K562 (cell line): ENCODE measurements around the gene FITM1. TPM values are rescaled to one million over a fixed set of nuclear protein-coding genes. Genes with fewer than 3 reads are reported as not detected.

Experiments used
- ASH1L ChIP-seq: fragments of 450-650 bp; IDR thresholded peaks from 2 replicates; pipeline ENCODE4 v1.6.1; 2018; ENCODE audit warnings: borderline replicate concordance, mild to moderate bottlenecking, low read depth; ENCODE audit not compliant: partially characterized antibody
- BCL6 ChIP-seq: fragments of 250-450 bp; sonication (Bioruptor Pico); IDR thresholded peaks from 2 replicates; pipeline ENCODE4 v1.4.0; 2020
- BRD9 ChIP-seq: fragments of 450-650 bp; IDR thresholded peaks from 2 replicates; pipeline ENCODE4 v1.6.1; 2018; ENCODE audit warnings: low read depth; ENCODE audit not compliant: partially characterized antibody
- CBX2 ChIP-seq: fragments of 200-600 bp; sonication (generic); IDR thresholded peaks from one replicate; pipeline ENCODE4 v1.6.1; 2012; ENCODE audit warnings: mild to moderate bottlenecking, low read length, inconsistent platforms; ENCODE audit not compliant: insufficient read depth, poor library complexity, severe bottlenecking
- CBX3 ChIP-seq, 2 experiments: IDR thresholded peaks; 1 replicate in 1 of 2; 2 replicates in 1 of 2; pipeline ENCODE4 v1.6.1; 2012; ENCODE audit warnings: inconsistent platforms in 2 of 2, low read length in 2 of 2, borderline replicate concordance in 1 of 2, control low read depth in 1 of 2
- DIDO1 ChIP-seq: fragments of 450-650 bp; IDR thresholded peaks from 2 replicates; pipeline ENCODE4 v1.6.1; 2016; ENCODE audit warnings: low read depth, missing biosample characterization, missing genetic modification characterization
- ETS1 ChIP-seq: conservative IDR thresholded peaks from 2 replicates; pipeline ENCODE4 v1.6.1; 2011; ENCODE audit warnings: low read depth, mild to moderate bottlenecking, low read length; ENCODE audit not compliant: control insufficient read depth
- HNRNPK ChIP-seq: fragments of 200-400 bp; formaldehyde crosslinking; IDR thresholded peaks from one replicate; pipeline ENCODE4 v1.6.1; 2018; ENCODE audit warnings: mild to moderate bottlenecking, low read depth, low read length; ENCODE audit not compliant: poor library complexity, severe bottlenecking
- HNRNPLL ChIP-seq: fragments of 200-400 bp; formaldehyde crosslinking; IDR thresholded peaks from 2 replicates; pipeline ENCODE4 v1.6.1; 2017; ENCODE audit warnings: low read length, low read depth, mild to moderate bottlenecking; ENCODE audit not compliant: poor library complexity, severe bottlenecking
- KAT7 ChIP-seq: sonication (generic); formaldehyde crosslinking; IDR thresholded peaks from 2 replicates; pipeline ENCODE4 v1.8.0; 2022; ENCODE audit warnings: missing genetic modification reagents, mild to moderate bottlenecking, borderline replicate concordance
- MEF2A ChIP-seq: IDR thresholded peaks from 2 replicates; pipeline ENCODE4 v1.6.1; 2011; ENCODE audit warnings: low read depth, mild to moderate bottlenecking, low read length, moderate library complexity; ENCODE audit not compliant: control insufficient read depth
- MLX ChIP-seq, 2 experiments: fragments of 450-650 bp in 1 of 2; sonication (generic) in 1 of 2; formaldehyde crosslinking; conservative IDR thresholded peaks; 2 replicates each; pipeline versions ENCODE4 v1.4.0 to v1.8.1; 2020 to 2022; ENCODE audit warnings: mild to moderate bottlenecking in 1 of 2, missing genetic modification reagents in 1 of 2
- NELFE ChIP-seq: IDR thresholded peaks from 2 replicates; pipeline ENCODE4 v1.6.1; 2011; ENCODE audit warnings: mild to moderate bottlenecking; ENCODE audit not compliant: insufficient read depth, insufficient read length
- NEUROD1 ChIP-seq: fragments of 150-350 bp; IDR thresholded peaks from 2 replicates; pipeline ENCODE4 v1.6.1; 2014; ENCODE audit warnings: borderline replicate concordance, low read length, low read depth; ENCODE audit not compliant: partially characterized antibody
- NR4A1 ChIP-seq, 2 experiments: fragments of 250-450 bp in 1 of 2; fragments of 450-650 bp in 1 of 2; sonication (Bioruptor Pico) in 1 of 2; IDR thresholded peaks; 2 replicates each; pipeline versions ENCODE4 v1.4.0 to v1.6.1; 2016 to 2020; ENCODE audit warnings: mild to moderate bottlenecking in 2 of 2, missing compliant biosample characterization in 1 of 2, missing genetic modification characterization in 1 of 2, moderate library complexity in 1 of 2
- SMARCE1 ChIP-seq: fragments of 450-650 bp; IDR thresholded peaks from 2 replicates; pipeline ENCODE4 v1.7.1; 2016; ENCODE audit warnings: mild to moderate bottlenecking
- SNRNP70 ChIP-seq: fragments of 200-400 bp; formaldehyde crosslinking; optimal IDR thresholded peaks from 2 replicates; pipeline ENCODE3; 2017; ENCODE audit warnings: low read depth, low read length
- TAF15 ChIP-seq: fragments of 200-400 bp; formaldehyde crosslinking; IDR thresholded peaks from 2 replicates; pipeline ENCODE4 v1.6.1; 2017; ENCODE audit warnings: mild to moderate bottlenecking, low read depth, low read length, moderate library complexity
- TBP ChIP-seq: optimal IDR thresholded peaks from 2 replicates; pipeline ENCODE3; 2011; ENCODE audit warnings: low read depth, low read length, improper control_type of control experiment
- THRAP3 ChIP-seq: fragments of 450-650 bp; IDR thresholded peaks from 2 replicates; pipeline ENCODE4 v1.6.1; 2016; ENCODE audit warnings: mild to moderate bottlenecking, inconsistent platforms, borderline replicate concordance
- XRCC4 ChIP-seq: IDR thresholded peaks from one replicate; pipeline ENCODE4 v1.6.1; 2011; ENCODE audit not compliant: insufficient read depth, insufficient read length; ENCODE audit errors: extremely low read depth
- ZEB2 ChIP-seq: fragments of 450-650 bp; IDR thresholded peaks from 2 replicates; pipeline ENCODE4 v1.6.1; 2016
- ZNF143 ChIP-seq: sonication (generic); formaldehyde crosslinking; IDR thresholded peaks from 2 replicates; pipeline ENCODE4 v1.9.0; 2022; ENCODE audit warnings: mild to moderate bottlenecking, missing genetic modification reagents
- ZNF398 ChIP-seq: fragments of 250-450 bp; sonication (Bioruptor Pico); IDR thresholded peaks from 2 replicates; pipeline ENCODE4 v1.8.0; 2021; ENCODE audit warnings: moderate library complexity, mild to moderate bottlenecking, inconsistent platforms
- ZNF41 ChIP-seq: fragments of 250-450 bp; sonication (Bioruptor Pico); conservative IDR thresholded peaks from 2 replicates; pipeline ENCODE4 v1.4.0; 2020; ENCODE audit warnings: mild to moderate bottlenecking
- polyA plus RNA-seq, 8 experiments: library from polyadenylated mRNA; depleted of rRNA in 4 of 8; stranded (reverse) in 5 of 8; unstranded in 3 of 8; fragments of >200 nt; fragmentation: Nextera tagmentation in 2 of 8; fragmentation: Illumina TruSeq in 1 of 8; extraction: Ambion mirVana in 2 of 8; extraction: Trizol in 1 of 8; gene quantifications; 2 replicates each; pipeline versions ENCODE4 v1.2.1 to v1.2.3, GENCODE V29; 2011 to 2014; ENCODE audit warnings: inconsistent platforms in 1 of 8, missing spikeins in 1 of 8
- total RNA-seq, 7 experiments: library from RNA; depleted of rRNA in 6 of 7; stranded (reverse); fragments of >200 nt in 6 of 7; fragmentation: Illumina TruSeq in 2 of 7; extraction: Trizol in 2 of 7; gene quantifications; 2 replicates each; pipeline versions ENCODE4 v1.2.1 to v1.2.3, GENCODE V29; 2011 to 2021; ENCODE audit warnings: low replicate concordance in 1 of 7

FITM1 gene
- total and polyA plus RNA-seq, 9 of the 15 experiments (the other 6 are each of a cell fraction or from before 2014, with no cell fraction given) = 0.09 to 0.20 TPM; not detected in 7

GRCh38 chr14:24141097-24141880, 10.8 kb downstream of the FITM1 start, which contains the start of gene EMC9 (continued):
- TF ChIP-seq ETS1 (peak; percentile 70; the same call in 1 of the 2 replicates), ZNF398 (CRISPR knock-in tag) (no peak), CBX3 (IDR thresholded peaks at IDR 0.05; ENCODE audit: borderline replicate concordance in 1 of 2, low read length in 2 of 2) (no peak), ZEB2 (no peak), DIDO1 (tag) (no peak), SNRNP70 (no peak), KAT7 (CRISPR knock-in tag) (no peak), XRCC4 (no peak), TBP (peak; percentile 81), BCL6 (no peak), HNRNPK (no peak), ASH1L (peak; percentile 83), TAF15 (no peak), NR4A1 (CRISPR knock-in tag; IDR thresholded peaks at IDR 0.05) (no peak), NR4A1 (tag; IDR thresholded peaks at IDR 0.05) (no peak), ZNF143 (no peak), SMARCE1 (no peak), NEUROD1 (peak; percentile 75), NELFE (no peak), MEF2A (no peak), ZNF41 (CRISPR knock-in tag) (no peak), HNRNPLL (no peak), BRD9 (no peak), CBX2 (no peak), MLX (CRISPR knock-in tag; conservative IDR thresholded peaks at IDR 0.05) (no peak), THRAP3 (no peak)
